ENCODE data around the gene SP7. TPM values are rescaled to one million over a fixed set of nuclear protein-coding genes. Genes with fewer than 3 reads are reported as not detected.

Gene SP7
- total RNA-seq, 1 donor from 2014 or later: not detected

Other genes with a start within 250 kb of the SP7 start
- 50.5 TPM for gene IGFBP6, start 238.7 kb downstream of the SP7 start, total RNA-seq
- gene SOAT2, start 232.9 kb downstream of the SP7 start, total RNA-seq: not detected
- gene ZNF740, start 155.6 kb downstream of the SP7 start, total RNA-seq: 19.6 TPM
- gene CSAD, start 155.4 kb downstream of the SP7 start, total RNA-seq: 17.1 TPM
- gene ITGB7, start 129.1 kb downstream of the SP7 start, total RNA-seq: 7.0 TPM
- 168 TPM for gene RARG, start 104.1 kb downstream of the SP7 start, total RNA-seq
- gene ESPL1, start 68.1 kb downstream of the SP7 start, total RNA-seq: 33.8 TPM
- gene PFDN5, start 40.8 kb downstream of the SP7 start, total RNA-seq: 306 TPM
- 30.2 TPM for gene MYG1, start 36.7 kb downstream of the SP7 start, total RNA-seq
- gene AAAS, start 14.7 kb downstream of the SP7 start, total RNA-seq: 28.5 TPM
- 71.0 TPM for gene SP1, start 43.8 kb upstream of the SP7 start, total RNA-seq
- gene AMHR2, start 87.5 kb upstream of the SP7 start, total RNA-seq: not detected
- 92.0 TPM for gene PRR13, start 105.4 kb upstream of the SP7 start, total RNA-seq
- gene PCBP2, start 115.7 kb upstream of the SP7 start, total RNA-seq: 493 TPM
- 2.0 TPM for gene MAP3K12, start 163.1 kb upstream of the SP7 start, total RNA-seq
- 19.3 TPM for gene TARBP2, start 164.9 kb upstream of the SP7 start, total RNA-seq
- not detected for gene NPFF, start 171.1 kb upstream of the SP7 start, total RNA-seq

All from esophagus mucosa (tissue), 1 donor.